M059J (cell line): ENCODE data around the gene KLK15. TPM values are rescaled to one million over a fixed set of nuclear protein-coding genes. Genes with fewer than 3 reads are reported as not detected.
"Not testable (repeated sequence)": the region's sequence is repeated elsewhere in the genome, so short reads cannot be mapped to it uniquely, and the experiment has no call there.

ENCODE experiments used
- DNase-seq: peaks from one replicate; pipeline ENCODE4 v3.0.0-alpha.2; 2012; ENCODE audit warnings: low read depth
- total RNA-seq: library from RNA; depleted of rRNA; stranded (reverse); fragments of >200 nt; shearing (Covaris generic); gene quantifications from 2 replicates; pipeline ENCODE4 v1.2.3, GENCODE V29; 2014

Gene KLK15
- total RNA-seq, 1 experiment from 2014 or later, result not detected

GRCh38 chr19:50821248-50821612, 12.1 kb downstream of the KLK15 start:
- DNase-seq, result no peak

- no peak for DNase-seq
These were observed 12.7 kb downstream of the KLK15 start for GRCh38 chr19:50820549-50821247.

GRCh38 chr19:50820086-50820485, 13.3 kb downstream of the KLK15 start:
- no peak for DNase-seq

GRCh38 chr19:50819636-50820035, 13.7 kb downstream of the KLK15 start:
- no peak for DNase-seq

GRCh38 chr19:50818859-50819472, 14.4 kb downstream of the KLK15 start:
- no peak for DNase-seq

- DNase-seq, result no peak
These were observed 15.2 kb downstream of the KLK15 start for GRCh38 chr19:50817941-50818858.

GRCh38 chr19:50815439-50815838, 17.9 kb downstream of the KLK15 start:
- DNase-seq, result no peak

GRCh38 chr19:50814883-50815282, 18.5 kb downstream of the KLK15 start:
- no peak for DNase-seq

GRCh38 chr19:50812474-50812873, 20.9 kb downstream of the KLK15 start:
- DNase-seq, result no peak

- DNase-seq, result not testable (repeated sequence)
These were observed 21.6 kb downstream of the KLK15 start for GRCh38 chr19:50811622-50812238.

GRCh38 chr19:50808856-50809255, 24.5 kb downstream of the KLK15 start:
- DNase-seq, result no peak

- peak; percentile 98 for DNase-seq
These were observed 28.7 kb downstream of the KLK15 start for GRCh38 chr19:50804420-50805272.

- DNase-seq, result no peak
These were observed 29.5 kb downstream of the KLK15 start for GRCh38 chr19:50803633-50804419.

- DNase-seq, result no peak
These were observed 32.3 kb downstream of the KLK15 start for GRCh38 chr19:50801107-50801506.

- DNase-seq, result no peak
These were observed 33.9 kb downstream of the KLK15 start for GRCh38 chr19:50799547-50799851.

- no peak for DNase-seq
These were observed 34.5 kb downstream of the KLK15 start for GRCh38 chr19:50798659-50799546.

GRCh38 chr19:50797781-50798658, 35.4 kb downstream of the KLK15 start:
- DNase-seq, result no peak

GRCh38 chr19:50797429-50797780, 36.0 kb downstream of the KLK15 start:
- no peak for DNase-seq
